Measurements from ENCODE around the gene OGDHL. TPM values are rescaled to one million over a fixed set of nuclear protein-coding genes. Genes with fewer than 3 reads are reported as not detected.

Gene OGDHL
- polyA plus RNA-seq, 1 donor, result 0.26 TPM

- no peak for DNase-seq
Observed at GRCh38 chr10:49688920-49689319, 73.2 kb downstream of the OGDHL start.

- no peak for DNase-seq
Observed at GRCh38 chr10:49688261-49688846, 73.8 kb downstream of the OGDHL start.

GRCh38 chr10:49686651-49687050 lies 75.5 kb downstream of the OGDHL start:
- no peak for DNase-seq

Other genes starting within 250 kb of the OGDHL start
- gene ERCC6, start 223.2 kb downstream of the OGDHL start, polyA plus RNA-seq (ENCODE audit: insufficient read length), result 10.5 TPM
- gene SLC18A3, start 152.0 kb downstream of the OGDHL start, polyA plus RNA-seq (ENCODE audit: insufficient read length), result not detected
- not detected for gene CHAT, start 148.3 kb downstream of the OGDHL start, polyA plus RNA-seq (ENCODE audit: insufficient read length)
- gene C10orf53, start 82.7 kb downstream of the OGDHL start, polyA plus RNA-seq (ENCODE audit: insufficient read length), result not detected
- 18.5 TPM for gene PARG, start 179.7 kb upstream of the OGDHL start, polyA plus RNA-seq (ENCODE audit: insufficient read length)
- gene TIMM23B, start 179.7 kb upstream of the OGDHL start, polyA plus RNA-seq (ENCODE audit: insufficient read length), result 15.3 TPM
- gene AGAP6, start 226.1 kb upstream of the OGDHL start, polyA plus RNA-seq (ENCODE audit: insufficient read length), result 16.7 TPM

Measured in hindlimb muscle (tissue), 1 donor.